TTC549 (cell line): ENCODE measurements around the gene HOXC4.
"Not testable (repeated sequence)": the region's sequence is repeated elsewhere in the genome, so short reads cannot be mapped to it uniquely, and the experiment has no call there.

Experiments
- FAIRE-seq: peaks from 2 replicates; lab custom pipeline; 2012; peaks lifted over from hg19 to GRCh38; lab: Jason Lieb, UNC

The HOXC4 gene

DNA sequence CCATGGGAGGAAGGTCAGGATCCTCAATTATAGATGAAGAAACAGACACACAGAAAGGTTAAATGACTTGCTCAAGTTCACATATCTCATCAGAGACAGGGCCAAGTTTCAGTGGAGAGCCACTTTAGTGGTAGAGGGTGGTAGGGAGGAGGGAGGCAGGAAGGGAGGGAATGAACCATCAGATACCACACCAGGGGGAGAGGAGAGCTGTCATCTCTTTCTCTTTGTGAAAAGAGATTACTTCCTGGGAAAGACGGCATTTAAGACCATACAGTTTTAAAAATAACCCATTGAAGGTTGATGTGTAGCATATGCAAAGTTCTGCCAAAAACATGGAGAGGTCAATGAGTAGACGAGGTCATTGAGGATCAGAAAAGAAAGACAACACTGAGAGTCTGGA, 39.3 kb downstream of the HOXC4 start:
- not testable (repeated sequence) for FAIRE-seq

DNA sequence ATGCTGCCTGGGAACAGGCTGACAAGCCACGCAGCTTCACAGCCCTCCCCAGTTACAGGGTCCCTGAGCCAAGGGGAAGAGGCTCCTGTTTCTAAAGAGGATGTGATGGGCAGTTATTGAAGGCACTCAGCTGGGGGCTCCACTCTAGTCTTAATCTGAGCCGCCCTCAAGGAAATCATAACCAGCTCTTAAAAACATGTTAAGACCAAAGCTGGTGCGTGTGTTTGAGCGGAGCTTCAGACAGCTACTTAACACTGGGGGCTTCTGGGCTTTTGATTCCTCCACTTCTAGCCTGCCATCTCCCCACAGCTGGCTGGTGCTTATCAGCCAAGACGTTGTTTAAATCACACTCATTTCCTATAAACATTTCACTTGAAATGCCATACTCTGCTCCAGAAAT, 42.3 kb downstream of the HOXC4 start:
- FAIRE-seq = not testable (repeated sequence)

DNA sequence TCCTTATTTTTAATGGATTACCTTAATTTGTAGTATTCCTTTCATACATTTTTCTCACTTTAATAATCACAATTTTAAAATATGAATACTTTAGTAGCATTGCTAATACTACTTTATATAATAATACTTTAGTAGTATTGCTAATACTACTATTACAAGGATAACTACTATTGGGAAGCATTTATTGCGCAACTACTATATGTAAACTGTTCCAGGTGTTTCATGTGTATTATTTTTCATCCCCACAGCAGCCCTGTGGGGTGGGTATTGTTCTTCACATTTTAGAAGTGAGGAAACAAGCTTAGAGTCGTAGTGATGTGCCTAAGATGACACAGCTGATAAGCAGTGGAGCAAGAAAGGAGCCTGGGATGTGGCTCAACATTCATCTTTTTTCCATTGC, 45.0 kb downstream of the HOXC4 start:
- not testable (repeated sequence) for FAIRE-seq

DNA sequence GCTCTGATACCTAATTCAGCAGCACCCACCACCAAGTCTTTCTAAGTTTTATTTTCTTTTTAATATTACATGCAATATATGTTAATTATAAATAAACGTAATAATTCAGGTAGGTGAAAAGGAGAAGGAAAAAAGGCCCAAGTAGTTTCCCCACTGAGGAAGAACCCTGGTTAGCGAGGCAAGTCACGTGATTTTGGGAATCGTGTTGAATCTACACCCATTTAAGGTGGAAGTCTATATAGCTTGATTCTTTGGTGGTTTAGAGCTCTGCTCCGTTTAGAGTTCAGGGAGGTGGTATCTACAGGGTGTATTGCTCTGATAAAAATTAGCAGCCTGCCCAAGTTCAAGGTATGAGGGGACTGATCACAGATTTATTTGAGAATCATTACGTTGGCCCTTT, 47.0 kb downstream of the HOXC4 start:
- FAIRE-seq = not testable (repeated sequence)

DNA sequence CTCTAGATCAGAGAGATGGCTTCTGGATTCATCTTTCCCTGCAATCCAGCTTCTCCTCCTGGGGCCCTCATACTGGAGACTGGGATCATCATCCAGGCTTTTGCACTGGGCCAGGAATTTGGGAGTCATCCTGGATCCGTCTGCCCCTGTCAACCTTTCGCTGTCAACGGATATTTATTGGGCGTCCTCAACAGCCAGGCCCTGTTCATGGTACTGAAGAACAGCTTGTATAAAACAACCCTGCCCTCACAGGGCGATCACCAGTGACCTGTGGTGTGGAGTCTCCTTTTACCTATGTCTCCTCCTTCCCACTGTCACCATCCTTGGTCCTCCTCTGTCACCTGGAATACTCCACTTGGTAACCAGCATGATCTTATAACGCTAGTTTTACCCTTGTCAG, 48.6 kb downstream of the HOXC4 start:
- FAIRE-seq = not testable (repeated sequence)

DNA sequence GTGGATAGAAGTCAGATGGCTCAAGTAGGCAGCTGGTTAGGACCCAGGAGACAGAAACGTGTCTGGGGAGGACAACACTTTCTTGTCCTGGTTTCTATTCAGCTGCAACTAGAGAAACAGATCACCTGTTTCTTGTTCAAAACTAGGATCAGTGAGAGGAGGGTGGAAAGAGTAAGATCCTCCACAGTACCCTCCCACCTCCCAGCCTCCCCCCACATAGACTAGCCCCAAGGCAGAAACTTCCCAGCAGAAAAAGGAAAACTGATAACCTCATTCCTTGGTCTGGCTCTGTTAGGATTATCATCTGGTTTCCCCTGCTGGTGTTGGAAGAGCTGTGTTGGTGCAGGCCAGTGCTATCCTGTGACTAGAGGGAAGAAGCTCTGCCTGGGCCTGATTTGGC, 50.2 kb downstream of the HOXC4 start:
- not testable (repeated sequence) for FAIRE-seq
